SKM-1 treated with dmso at 0.1 percent for 144 hours (cell line): Measurements from ENCODE around the gene FRMD4A.

Source experiments
- DNase-seq: peaks from one replicate; lab custom pipeline; 2025; ENCODE audit not compliant: unreplicated experiment; lab: John Stamatoyannopoulos, UW

Gene FRMD4A

GRCh38 chr10:13993169-13993568, 337.6 kb downstream of the FRMD4A start:
- no peak for DNase-seq

GRCh38 chr10:13991353-13991752, 339.4 kb downstream of the FRMD4A start:
- no peak for DNase-seq

- DNase-seq = no peak
These were observed 339.8 kb downstream of the FRMD4A start for GRCh38 chr10:13990946-13991345.

GRCh38 chr10:13990392-13990805, 340.3 kb downstream of the FRMD4A start:
- DNase-seq = no peak

- no peak for DNase-seq
These were observed 341.1 kb downstream of the FRMD4A start for GRCh38 chr10:13989616-13990015.

GRCh38 chr10:13987446-13987845, 343.3 kb downstream of the FRMD4A start:
- DNase-seq = no peak

- DNase-seq = no peak
These were observed 346.0 kb downstream of the FRMD4A start for GRCh38 chr10:13984647-13985155.

GRCh38 chr10:13983035-13983434, 347.7 kb downstream of the FRMD4A start:
- DNase-seq = no peak

GRCh38 chr10:13978533-13979115, 352.1 kb downstream of the FRMD4A start:
- no peak for DNase-seq

GRCh38 chr10:13977861-13978532, 352.7 kb downstream of the FRMD4A start:
- no peak for DNase-seq

- DNase-seq = no peak
These were observed 357.0 kb downstream of the FRMD4A start for GRCh38 chr10:13973742-13974141.

GRCh38 chr10:13972609-13973008, 358.1 kb downstream of the FRMD4A start:
- DNase-seq = no peak

GRCh38 chr10:13971601-13972475, 358.9 kb downstream of the FRMD4A start:
- DNase-seq = no peak

- no peak for DNase-seq
These were observed 359.8 kb downstream of the FRMD4A start for GRCh38 chr10:13970957-13971353.

GRCh38 chr10:13970236-13970956, 360.3 kb downstream of the FRMD4A start:
- no peak for DNase-seq

GRCh38 chr10:13969792-13970140, 361.0 kb downstream of the FRMD4A start:
- DNase-seq = no peak

GRCh38 chr10:13969118-13969791, 361.5 kb downstream of the FRMD4A start:
- no peak for DNase-seq

- no peak for DNase-seq
These were observed 368.9 kb downstream of the FRMD4A start for GRCh38 chr10:13961853-13962252.

- DNase-seq = no peak
These were observed 369.6 kb downstream of the FRMD4A start for GRCh38 chr10:13961097-13961496.

GRCh38 chr10:13960603-13961002, 370.1 kb downstream of the FRMD4A start:
- no peak for DNase-seq
